Measurements from ENCODE around the gene RGS6. TPM values are rescaled to one million over a fixed set of nuclear protein-coding genes. Genes with fewer than 3 reads are reported as not detected.

The RGS6 gene
- total RNA-seq, 1 experiment from 2014 or later, result not detected

GRCh38 chr14:72053651-72054050 is 121.4 kb downstream of the RGS6 start:
- Mint-ChIP-seq H3K36me3 (ENCODE audit: insufficient read depth, unreplicated experiment) (no peaks in the 10 kb centered on the region), H3K4me3 (ENCODE audit: low read depth, unreplicated experiment) (no peak overlapping the region), H3K4me1 (ENCODE audit: low read depth, unreplicated experiment) (no peaks in the 10 kb centered on the region), H3K9me3 (ENCODE audit: low read depth, unreplicated experiment) (no peaks in the 10 kb centered on the region), H3K27ac (ENCODE audit: unreplicated experiment) (no peak overlapping the region), H3K27me3 (ENCODE audit: unreplicated experiment) (peaks cover 31% of the 10 kb centered on the region)
- CTCF ChIA-PET, result no interaction called here
- TF ChIP-seq CTCF (IDR thresholded peaks at IDR 0.05; ENCODE audit: unreplicated experiment), result no peak
- BruUV-seq (replicated peaks), result no TSS peak
- intact Hi-C loops (cut with micrococcal nuclease; ENCODE audit: unreplicated experiment), result no loop called here
- no peak for DNase-seq

- Mint-ChIP-seq H3K27me3 (ENCODE audit: unreplicated experiment) (peaks cover 31% of the 10 kb centered on the region), H3K36me3 (ENCODE audit: insufficient read depth, unreplicated experiment) (no peaks in the 10 kb centered on the region), H3K9me3 (ENCODE audit: low read depth, unreplicated experiment) (no peaks in the 10 kb centered on the region), H3K4me1 (ENCODE audit: low read depth, unreplicated experiment) (no peaks in the 10 kb centered on the region), H3K27ac (ENCODE audit: unreplicated experiment) (no peak overlapping the region), H3K4me3 (ENCODE audit: low read depth, unreplicated experiment) (no peak overlapping the region)
- intact Hi-C loops (cut with micrococcal nuclease; ENCODE audit: unreplicated experiment), result no loop called here
- CTCF ChIA-PET, result no interaction called here
- BruUV-seq (replicated peaks), result no TSS peak
- DNase-seq, result no peak
- TF ChIP-seq CTCF (IDR thresholded peaks at IDR 0.05; ENCODE audit: unreplicated experiment), result no peak
Observed at GRCh38 chr14:72054911-72055310, 122.7 kb downstream of the RGS6 start.

- intact Hi-C loops (cut with micrococcal nuclease; ENCODE audit: unreplicated experiment), result no loop called here
- Mint-ChIP-seq H3K36me3 (ENCODE audit: insufficient read depth, unreplicated experiment) (no peaks in the 10 kb centered on the region), H3K27me3 (ENCODE audit: unreplicated experiment) (peaks cover 29% of the 10 kb centered on the region), H3K4me3 (ENCODE audit: low read depth, unreplicated experiment) (no peak overlapping the region), H3K27ac (ENCODE audit: unreplicated experiment) (no peak overlapping the region), H3K9me3 (ENCODE audit: low read depth, unreplicated experiment) (peaks cover 4% of the 10 kb centered on the region), H3K4me1 (ENCODE audit: low read depth, unreplicated experiment) (no peaks in the 10 kb centered on the region)
- DNase-seq, result no peak
- no peak for TF ChIP-seq CTCF (IDR thresholded peaks at IDR 0.05; ENCODE audit: unreplicated experiment)
- no TSS peak for BruUV-seq (replicated peaks)
- CTCF ChIA-PET, result interaction anchor here (0.6 to 0.7 kb wide), 2 partner anchors 24 to 165 kb away, joined by 3 to 4 read pairs; no protein-coding TSS in a partner anchor
Observed at GRCh38 chr14:72057701-72058285, 125.6 kb downstream of the RGS6 start.

GRCh38 chr14:72060460-72060859 is 128.2 kb downstream of the RGS6 start:
- TF ChIP-seq CTCF (IDR thresholded peaks at IDR 0.05; ENCODE audit: unreplicated experiment), result no peak
- CTCF ChIA-PET, result interaction anchor here (0.7 kb wide), 1 partner anchor 9 kb away, joined by 3 read pairs; no protein-coding TSS in a partner anchor

More at GRCh38 chr14:72060460-72060859, 128.2 kb downstream of the RGS6 start:
- no peak for DNase-seq
- Mint-ChIP-seq H3K9me3 (ENCODE audit: low read depth, unreplicated experiment) (peaks cover 7% of the 10 kb centered on the region), H3K36me3 (ENCODE audit: insufficient read depth, unreplicated experiment) (no peaks in the 10 kb centered on the region), H3K27ac (ENCODE audit: unreplicated experiment) (no peak overlapping the region), H3K27me3 (ENCODE audit: unreplicated experiment) (peaks cover 16% of the 10 kb centered on the region), H3K4me3 (ENCODE audit: low read depth, unreplicated experiment) (no peak overlapping the region), H3K4me1 (ENCODE audit: low read depth, unreplicated experiment) (no peaks in the 10 kb centered on the region)
- BruUV-seq (replicated peaks), result no TSS peak
- intact Hi-C loops (cut with micrococcal nuclease; ENCODE audit: unreplicated experiment), result no loop called here
